Muscle of leg (tissue), 11 donors: ENCODE data around the gene NET1. TPM values are rescaled to one million over a fixed set of nuclear protein-coding genes. Genes with fewer than 3 reads are reported as not detected.
"Not testable (repeated sequence)": the region's sequence is repeated elsewhere in the genome, so short reads cannot be mapped to it uniquely, and the experiment has no call there.

ENCODE experiments used
- DNase-seq: peaks from one replicate; pipeline ENCODE4 v3.0.0; 2013
- H3K27ac ChIP-seq: one replicate; pipeline ENCODE4 v1.5.1; 2013; ENCODE audit warnings: mild to moderate bottlenecking, low read length, control low read depth
- H3K27me3 ChIP-seq: one replicate; pipeline ENCODE4 v1.6.1; 2013; ENCODE audit warnings: low read length; ENCODE audit not compliant: control insufficient read depth, insufficient read depth
- H3K36me3 ChIP-seq: one replicate; pipeline ENCODE4 v1.6.1; 2013; ENCODE audit warnings: low read length; ENCODE audit not compliant: control insufficient read depth, insufficient read depth
- H3K4me1 ChIP-seq: one replicate; pipeline ENCODE4 v1.6.1; 2013; ENCODE audit warnings: low read length; ENCODE audit not compliant: control insufficient read depth, insufficient read depth
- H3K4me3 ChIP-seq: one replicate; pipeline ENCODE4 v1.5.1; 2013; ENCODE audit warnings: low read length, control low read depth
- H3K9me3 ChIP-seq: replicated peaks from 2 replicates; pipeline ENCODE4 v1.6.1; 2013; ENCODE audit warnings: low read depth, low read length; ENCODE audit not compliant: control insufficient read depth
- WGBS: methylation state at CpG from one replicate; pipeline ENCODE4 v1.1.5; 2013; ENCODE audit warnings: missing lambda C conversion rate; ENCODE audit not compliant: insufficient coverage; 5-methylcytosine and 5-hydroxymethylcytosine counted together
- polyA plus RNA-seq, 8 donors: library from polyadenylated mRNA; unstranded; fragments of 120-200 nt; gene quantifications; one replicate each; pipeline versions ENCODE4 v1.2.1 to v1.2.3, GENCODE V29; 2013; ENCODE audit warnings: inconsistent platforms in 1 of 8, low replicate concordance in 1 of 8; ENCODE audit not compliant: insufficient read length in 8 of 8, insufficient read depth in 1 of 8
- total RNA-seq: library from RNA; stranded (reverse); fragments of 120-200 nt; gene quantifications from one replicate; pipeline ENCODE4 v1.2.4, GENCODE V29; 2013

Gene NET1
- total and polyA plus RNA-seq, 9 donors = 87.4 to 127 (median 104) TPM

GRCh38 chr10:5373891-5374611 is 38.3 kb upstream of the NET1 start:
- WGBS = 76% methylated on average over 10 of the region's 22 CpGs

GRCh38 chr10:5376450-5376849 is 35.9 kb upstream of the NET1 start:
- WGBS = 38% methylated on average over 2 of the region's 4 CpGs
- peak; percentile 32 for DNase-seq

More at GRCh38 chr10:5373891-5374611, 38.3 kb upstream of the NET1 start:
- Histone ChIP-seq H3K9me3 (no peaks in the 10 kb centered on the region), H3K4me1 (no peaks in the 10 kb centered on the region), H3K36me3 (no peaks in the 10 kb centered on the region), H3K27ac (no peak overlapping the region), H3K27me3 (no peaks in the 10 kb centered on the region), H3K4me3 (no peak overlapping the region)
- DNase-seq = no peak

GRCh38 chr10:5379202-5379601 is 33.2 kb upstream of the NET1 start:
- WGBS = no CpG with 5 or more reads among the region's 5 CpGs

More at GRCh38 chr10:5376450-5376849, 35.9 kb upstream of the NET1 start:
- no peaks in the 10 kb centered on the region for H3K36me3 ChIP-seq
- H3K27me3 ChIP-seq = no peaks in the 10 kb centered on the region
- H3K27ac ChIP-seq = no peak overlapping the region
- H3K9me3 ChIP-seq = no peaks in the 10 kb centered on the region
- H3K4me1 ChIP-seq = no peaks in the 10 kb centered on the region
- H3K4me3 ChIP-seq = no peak overlapping the region

GRCh38 chr10:5380395-5380794 is 32.0 kb upstream of the NET1 start:
- not testable (repeated sequence) for H3K9me3 ChIP-seq, H3K27ac ChIP-seq, H3K4me1 ChIP-seq, H3K36me3 ChIP-seq, H3K4me3 ChIP-seq, H3K27me3 ChIP-seq, DNase-seq
- WGBS = 93% methylated on average over 12 of the region's 12 CpGs

More at GRCh38 chr10:5379202-5379601, 33.2 kb upstream of the NET1 start:
- not testable (repeated sequence) for H3K36me3 ChIP-seq, DNase-seq, H3K27me3 ChIP-seq, H3K9me3 ChIP-seq, H3K4me3 ChIP-seq, H3K27ac ChIP-seq, H3K4me1 ChIP-seq

- H3K27me3 ChIP-seq = peaks cover 2% of the 10 kb centered on the region
- no peaks in the 10 kb centered on the region for H3K9me3 ChIP-seq
- H3K4me1 ChIP-seq = no peaks in the 10 kb centered on the region
- no peak overlapping the region for H3K4me3 ChIP-seq
- DNase-seq = no peak
- no peaks in the 10 kb centered on the region for H3K36me3 ChIP-seq
- WGBS = no CpG with 5 or more reads among the region's 2 CpGs
- no peak overlapping the region for H3K27ac ChIP-seq
Observed at GRCh38 chr10:5381187-5381586, 31.2 kb upstream of the NET1 start.

GRCh38 chr10:5385224-5385623 is 27.1 kb upstream of the NET1 start:
- no peak overlapping the region for H3K4me3 ChIP-seq
- H3K36me3 ChIP-seq = no peaks in the 10 kb centered on the region
- H3K27me3 ChIP-seq = peaks cover 2% of the 10 kb centered on the region
- no peaks in the 10 kb centered on the region for H3K4me1 ChIP-seq
- no peak for DNase-seq
- peaks cover 11% of the 10 kb centered on the region for H3K9me3 ChIP-seq
- WGBS = 70% methylated on average over 2 of the region's 2 CpGs
- no peak overlapping the region for H3K27ac ChIP-seq

GRCh38 chr10:5387169-5387568 is 25.2 kb upstream of the NET1 start:
- no peak for DNase-seq
- H3K9me3 ChIP-seq = peaks cover 23% of the 10 kb centered on the region
- H3K4me1 ChIP-seq = no peaks in the 10 kb centered on the region
- no peaks in the 10 kb centered on the region for H3K27me3 ChIP-seq
- H3K27ac ChIP-seq = no peak overlapping the region
- 95% methylated on average over 4 of the region's 5 CpGs for WGBS
- H3K4me3 ChIP-seq = no peak overlapping the region
- no peaks in the 10 kb centered on the region for H3K36me3 ChIP-seq

GRCh38 chr10:5390607-5391205 is 21.7 kb upstream of the NET1 start:
- Histone ChIP-seq H3K9me3 (peaks cover 23% of the 10 kb centered on the region), H3K36me3 (no peaks in the 10 kb centered on the region), H3K4me1 (no peaks in the 10 kb centered on the region), H3K27me3 (no peaks in the 10 kb centered on the region), H3K4me3 (no peak overlapping the region), H3K27ac (no peak overlapping the region)
- no peak for DNase-seq
- WGBS = no CpG with 5 or more reads among the region's 1 CpG

- no CpG with 5 or more reads among the region's 3 CpGs for WGBS
- Histone ChIP-seq H3K4me3 (no peak overlapping the region), H3K36me3 (no peaks in the 10 kb centered on the region)
Observed at GRCh38 chr10:5391790-5392189, 20.6 kb upstream of the NET1 start.

GRCh38 chr10:5393529-5393928 is 18.8 kb upstream of the NET1 start:
- 92% methylated on average over 14 of the region's 14 CpGs for WGBS
- Histone ChIP-seq H3K36me3 (no peaks in the 10 kb centered on the region), H3K4me1 (no peaks in the 10 kb centered on the region), H3K27ac (no peak overlapping the region), H3K4me3 (no peak overlapping the region), H3K27me3 (no peaks in the 10 kb centered on the region), H3K9me3 (peaks cover 23% of the 10 kb centered on the region)
- DNase-seq = no peak

More at GRCh38 chr10:5391790-5392189, 20.6 kb upstream of the NET1 start:
- Histone ChIP-seq H3K27me3 (no peaks in the 10 kb centered on the region), H3K27ac (no peak overlapping the region), H3K4me1 (no peaks in the 10 kb centered on the region), H3K9me3 (peaks cover 23% of the 10 kb centered on the region)
- no peak for DNase-seq
